Endometrial microvascular endothelial cells (primary cell): ENCODE results near the gene SOS1. TPM values are rescaled to one million over a fixed set of nuclear protein-coding genes. Genes with fewer than 3 reads are reported as not detected.
"Not testable (repeated sequence)": the region's sequence is repeated elsewhere in the genome, so short reads cannot be mapped to it uniquely, and the experiment has no call there.

Experiments
- in situ Hi-C: cut with HindIII; loops from 2 replicates; pipeline ENCODE4 v1.10.0; 2017; ENCODE audit warnings: low sequenced_read_pairs, low pct_unique_long_range_greater_than_20kb; ENCODE audit errors: inconsistent ontology term
- total RNA-seq: library from RNA; depleted of rRNA; stranded (reverse); fragments of >200 nt; gene quantifications from one replicate; pipeline ENCODE4 v1.2.3, GENCODE V29; 2015; ENCODE audit errors: inconsistent ontology term

SOS1 gene
- total RNA-seq, 1 donor from 2014 or later: 10.0 TPM

- in situ Hi-C loops: no loop called here
Measured at GRCh38 chr2:39140322-39140847, 19.5 kb upstream of the SOS1 start.

GRCh38 chr2:39139511-39140237, 18.8 kb upstream of the SOS1 start:
- in situ Hi-C loops: no loop called here

- in situ Hi-C loops: no loop called here
Measured at GRCh38 chr2:39138837-39139211, 18.0 kb upstream of the SOS1 start.

- in situ Hi-C loops: not testable (repeated sequence)
Measured at GRCh38 chr2:39138187-39138836, 17.5 kb upstream of the SOS1 start.

GRCh38 chr2:39136799-39137198, 15.9 kb upstream of the SOS1 start:
- in situ Hi-C loops: no loop called here

- in situ Hi-C loops: no loop called here
Measured at GRCh38 chr2:39135690-39136259, 14.9 kb upstream of the SOS1 start.

- in situ Hi-C loops: no loop called here
Measured at GRCh38 chr2:39133215-39133851, 12.5 kb upstream of the SOS1 start.

GRCh38 chr2:39128919-39129391, 8.1 kb upstream of the SOS1 start:
- in situ Hi-C loops: no loop called here

GRCh38 chr2:39127973-39128372, 7.1 kb upstream of the SOS1 start:
- in situ Hi-C loops: no loop called here

- in situ Hi-C loops: no loop called here
Measured at GRCh38 chr2:39124746-39125057, 3.9 kb upstream of the SOS1 start.

GRCh38 chr2:39124000-39124745, 3.3 kb upstream of the SOS1 start:
- in situ Hi-C loops: no loop called here

- in situ Hi-C loops: no loop called here
Measured at GRCh38 chr2:39123436-39123999, 2.7 kb upstream of the SOS1 start.

GRCh38 chr2:39121523-39122063, 742 bp upstream of the SOS1 start:
- in situ Hi-C loops: no loop called here

GRCh38 chr2:39120521-39120770, 405 bp downstream of the SOS1 start:
- in situ Hi-C loops: no loop called here

GRCh38 chr2:39119732-39120520, 925 bp downstream of the SOS1 start:
- in situ Hi-C loops: no loop called here

GRCh38 chr2:39118786-39119499, 1.9 kb downstream of the SOS1 start:
- in situ Hi-C loops: no loop called here

GRCh38 chr2:39115556-39115955, 5.3 kb downstream of the SOS1 start:
- in situ Hi-C loops: no loop called here
